ENCODE results near the gene ARL14EPL.

DNA sequence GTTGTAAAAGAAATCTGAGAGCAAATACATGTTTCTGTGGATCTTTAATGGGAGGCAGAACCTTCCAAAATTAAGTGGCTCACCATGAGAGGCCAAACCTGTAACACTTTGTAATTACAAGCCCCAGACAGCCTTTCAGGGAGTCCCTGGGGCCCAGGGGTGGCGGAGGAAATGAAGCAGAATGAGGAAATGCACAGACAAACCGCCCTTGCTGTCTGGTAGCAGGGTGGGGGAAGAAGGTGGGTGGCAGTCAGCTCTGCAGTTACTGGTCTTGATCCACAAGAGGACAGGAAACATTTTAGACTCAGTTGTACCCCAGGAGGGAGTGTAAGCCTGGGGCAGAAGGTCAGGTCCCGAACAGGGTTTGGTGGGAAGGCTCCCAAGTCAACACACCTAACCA, 6.5 kb downstream of the ARL14EPL start:
- TF ChIP-seq CTCF (IDR thresholded peaks at IDR 0.05) (no peak), POLR2A (IDR thresholded peaks at IDR 0.05) (no peak)
